Subcutaneous abdominal adipose tissue (tissue), 5 donors: ENCODE data around the gene TRPV2.

Source experiments
- H3K27ac ChIP-seq: one replicate; pipeline ENCODE4 v1.7.0; 2013; ENCODE audit warnings: low read depth, mild to moderate bottlenecking, inconsistent platforms, low read length, moderate library complexity
- H3K27me3 ChIP-seq, 5 donors: one replicate each; pipeline ENCODE4 v1.7.0; 2013; ENCODE audit warnings: low read length in 5 of 5, inconsistent platforms in 1 of 5; ENCODE audit not compliant: control insufficient read depth in 5 of 5, insufficient read depth in 4 of 5
- H3K36me3 ChIP-seq, 5 donors: one replicate each; pipeline ENCODE4 v1.7.0; 2013; ENCODE audit warnings: low read length in 5 of 5; ENCODE audit not compliant: control insufficient read depth in 5 of 5, insufficient read depth in 5 of 5
- H3K4me1 ChIP-seq, 5 donors: one replicate each; pipeline ENCODE4 v1.7.0; 2013; ENCODE audit warnings: low read length in 5 of 5, mild to moderate bottlenecking in 3 of 5, moderate library complexity in 1 of 5; ENCODE audit not compliant: control insufficient read depth in 5 of 5, insufficient read depth in 5 of 5
- H3K4me3 ChIP-seq, 5 donors: one replicate each; pipeline ENCODE4 v1.7.0; 2013; ENCODE audit warnings: low read length in 5 of 5, low read depth in 1 of 5
- H3K9ac ChIP-seq, 5 donors: one replicate each; pipeline ENCODE4 v1.7.0; 2013; ENCODE audit warnings: low read length in 5 of 5, mild to moderate bottlenecking in 4 of 5, moderate library complexity in 3 of 5
- H3K9me3 ChIP-seq, 5 donors: one replicate each; pipeline ENCODE4 v1.7.0; 2013; ENCODE audit warnings: low read length in 5 of 5; ENCODE audit not compliant: control insufficient read depth in 5 of 5
- donor health status: healthy.
- donor health status: healthy.
- donor health status: healthy.
- donor health status: healthy.
- donor health status: healthy.

The TRPV2 gene

DNA sequence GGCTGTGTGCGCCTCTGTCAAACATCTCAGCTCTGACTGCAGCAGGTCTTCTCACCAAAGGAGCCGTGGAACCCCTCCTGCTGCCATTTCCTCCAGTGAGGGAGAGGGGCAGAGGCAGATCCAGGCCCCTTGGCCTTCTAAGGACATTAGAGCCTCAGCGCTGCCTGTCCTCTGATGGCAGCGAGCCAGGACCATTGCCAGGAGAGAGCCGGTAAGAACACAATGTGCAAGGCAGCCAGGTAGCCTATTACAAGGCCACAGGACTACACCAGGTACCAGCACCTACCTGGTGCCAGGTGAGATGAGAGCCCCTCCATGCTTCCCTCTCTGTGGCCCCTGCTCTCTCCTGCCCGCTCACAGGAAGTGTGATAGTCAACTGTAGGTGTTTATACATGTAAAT, 65.6 kb downstream of the TRPV2 start:
- no peaks in the 10 kb centered on the region for H3K9me3 ChIP-seq
- no peaks in the 10 kb centered on the region for H3K36me3 ChIP-seq
- no peak overlapping the region for H3K27ac ChIP-seq
- H3K9ac ChIP-seq: no peak overlapping the region
- no peak overlapping the region for H3K4me3 ChIP-seq
- H3K4me1 ChIP-seq: peaks cover 4 to 40% (median 31%) of the 10 kb centered on the region in 5 donors
- peaks cover 0 to 5% (median 0%) of the 10 kb centered on the region in 5 donors for H3K27me3 ChIP-seq

GRCh38 chr17:16482253-16482652, 66.9 kb downstream of the TRPV2 start:
- H3K4me1 ChIP-seq: peaks cover 4 to 48% (median 39%) of the 10 kb centered on the region in 5 donors
- no peak overlapping the region for H3K27ac ChIP-seq
- H3K9me3 ChIP-seq: no peaks in the 10 kb centered on the region

DNA sequence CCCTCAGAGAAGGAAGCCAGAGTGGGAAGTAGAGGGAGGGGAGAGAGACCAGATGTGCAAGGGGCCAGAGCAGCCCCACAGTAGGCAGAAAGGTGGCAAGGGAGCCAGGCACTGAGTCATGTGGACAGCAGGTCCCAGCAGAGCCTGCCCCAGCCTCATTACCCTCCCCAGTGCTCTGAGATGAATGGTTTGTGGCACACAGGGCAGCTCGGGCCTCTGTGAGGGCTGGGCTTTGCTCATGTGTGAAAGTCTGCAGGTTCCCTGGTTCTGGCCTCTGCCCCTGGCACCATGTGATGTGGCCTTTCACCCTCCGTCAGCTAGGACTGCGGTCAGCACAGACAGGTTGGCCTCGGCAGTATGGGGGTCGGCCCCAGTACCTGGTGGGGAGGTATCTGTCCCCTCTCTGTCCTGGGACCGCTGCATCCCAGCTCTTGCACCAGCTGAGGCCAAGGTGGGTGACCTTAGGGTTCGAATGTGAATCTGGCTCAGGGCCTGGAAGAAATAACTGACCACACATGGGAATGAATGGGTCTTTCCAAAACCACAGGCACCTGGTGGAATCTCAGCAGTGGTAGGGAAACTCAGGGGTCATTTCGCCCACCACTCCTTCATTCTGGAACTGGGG, 67.8 kb downstream of the TRPV2 start:
- no peak overlapping the region for H3K27ac ChIP-seq
- H3K9me3 ChIP-seq: no peaks in the 10 kb centered on the region
- H3K4me1 ChIP-seq: peaks cover 4 to 50% (median 39%) of the 10 kb centered on the region in 5 donors
- H3K9ac ChIP-seq: no peak overlapping the region
- no peak overlapping the region for H3K4me3 ChIP-seq
- H3K27me3 ChIP-seq: peaks cover 0 to 5% (median 0%) of the 10 kb centered on the region in 5 donors
- H3K36me3 ChIP-seq: no peaks in the 10 kb centered on the region

More at GRCh38 chr17:16482253-16482652, 66.9 kb downstream of the TRPV2 start:
- Histone ChIP-seq H3K36me3 (no peaks in the 10 kb centered on the region), H3K27me3 (peaks cover 0 to 5% (median 0%) of the 10 kb centered on the region in 5 donors), H3K9ac (no peak overlapping the region), H3K4me3 (no peak overlapping the region)

GRCh38 chr17:16484445-16485175, 69.2 kb downstream of the TRPV2 start:
- H3K4me1 ChIP-seq: peaks cover 4 to 59% (median 38%) of the 10 kb centered on the region in 5 donors
- H3K36me3 ChIP-seq: no peaks in the 10 kb centered on the region
- H3K27me3 ChIP-seq: peaks cover 0 to 2% (median 0%) of the 10 kb centered on the region in 5 donors
- H3K27ac ChIP-seq: no peak overlapping the region
- H3K9ac ChIP-seq: peak overlapping the region in 2 of 5 donors; percentile 30 to 38
- no peaks in the 10 kb centered on the region for H3K9me3 ChIP-seq
- peak overlapping the region in 3 of 5 donors; percentile 6 to 31 (median 23) for H3K4me3 ChIP-seq
